Daoy (cell line): ENCODE measurements around the gene TIGD7. TPM values are rescaled to one million over a fixed set of nuclear protein-coding genes. Genes with fewer than 3 reads are reported as not detected.
"Not testable (repeated sequence)": the region's sequence is repeated elsewhere in the genome, so short reads cannot be mapped to it uniquely, and the experiment has no call there.

Experiments
- DNase-seq: peaks from one replicate; pipeline ENCODE4 v3.0.0-alpha.2; 2015; ENCODE audit warnings: low read depth
- total RNA-seq: library from RNA; depleted of rRNA; stranded (reverse); fragments of >200 nt; shearing (Covaris generic); gene quantifications from 2 replicates; pipeline ENCODE4 v1.2.3, GENCODE V29; 2014

Gene TIGD7
- total RNA-seq, 1 experiment from 2014 or later: 3.5 TPM

DNA sequence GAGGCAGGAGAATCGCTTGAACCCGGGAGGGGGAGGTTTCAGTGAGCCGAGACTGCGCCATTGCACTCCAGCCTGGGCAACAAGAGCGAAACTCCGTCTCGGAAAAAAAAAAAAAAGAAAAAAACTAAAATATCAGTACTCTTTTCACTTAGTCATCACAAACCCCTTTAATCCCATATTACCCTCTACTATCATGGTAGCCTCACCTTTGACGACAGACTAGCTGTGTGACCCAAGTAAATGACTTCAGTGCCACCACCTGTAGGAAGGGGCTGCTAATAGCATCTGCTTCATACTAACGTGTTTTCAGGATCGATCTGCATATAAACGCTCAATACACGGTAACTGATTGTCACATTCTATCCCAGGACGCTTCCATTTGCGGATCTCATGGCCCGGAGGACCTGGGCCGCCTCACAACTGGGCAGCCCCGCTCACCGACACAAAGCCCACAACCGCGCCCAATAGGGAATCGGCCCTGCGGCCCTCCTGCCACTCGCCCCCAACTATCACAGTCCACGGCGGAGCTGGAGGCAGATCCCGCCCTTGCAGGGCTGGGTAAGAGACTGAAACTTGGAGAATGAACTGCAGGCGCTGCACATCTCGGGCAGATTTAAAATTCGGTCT lies 23.0 kb downstream of the TIGD7 start:
- DNase-seq: peak; percentile 80

DNA sequence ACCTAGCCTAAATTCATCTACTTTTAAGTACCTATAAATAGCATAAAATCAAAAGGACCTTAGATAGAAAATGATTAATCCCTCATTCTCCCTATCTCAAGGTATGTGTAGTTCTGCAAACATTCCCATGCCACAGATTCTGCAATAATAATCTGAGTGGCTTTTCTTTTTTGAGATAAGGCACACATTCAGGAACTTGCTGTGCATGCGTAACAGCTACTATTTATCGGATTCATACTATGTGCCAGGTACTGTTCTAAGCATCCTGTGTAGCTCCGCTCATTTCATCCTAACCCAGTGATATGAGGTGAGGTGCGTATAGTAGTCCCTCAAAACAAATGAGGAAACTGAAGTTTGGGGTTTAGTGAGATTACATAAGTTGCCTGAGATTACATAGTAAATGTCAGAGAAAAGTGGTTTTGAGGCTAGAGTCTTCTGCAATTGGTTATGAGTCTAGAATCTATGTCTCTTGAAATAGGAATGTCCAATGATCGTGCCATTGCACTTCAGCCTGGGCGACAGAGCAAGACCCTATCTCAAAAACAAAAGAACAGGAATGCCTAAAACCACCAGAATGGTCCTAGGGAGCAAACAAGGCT lies 23.9 kb downstream of the TIGD7 start:
- DNase-seq: no peak

DNA sequence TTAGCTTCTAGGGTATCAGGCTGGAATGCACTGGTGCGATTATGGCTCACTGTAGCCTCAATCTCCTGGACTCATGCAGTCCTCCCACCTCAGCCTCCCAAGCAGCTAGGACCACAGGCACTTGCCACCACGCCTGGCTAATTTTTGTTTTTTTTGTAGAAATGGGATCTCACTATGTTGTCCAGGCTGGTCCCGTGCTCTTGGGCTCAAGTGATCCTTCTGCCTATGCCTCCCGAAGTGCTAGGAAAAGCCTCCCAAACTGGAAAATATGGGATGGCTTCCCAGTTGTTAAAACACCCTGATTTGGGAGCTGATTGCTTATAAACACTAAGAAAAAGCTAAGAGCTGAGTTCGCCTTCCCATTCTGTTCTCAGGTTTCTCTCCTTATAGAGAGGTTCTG lies 28.6 kb downstream of the TIGD7 start:
- DNase-seq: no peak

DNA sequence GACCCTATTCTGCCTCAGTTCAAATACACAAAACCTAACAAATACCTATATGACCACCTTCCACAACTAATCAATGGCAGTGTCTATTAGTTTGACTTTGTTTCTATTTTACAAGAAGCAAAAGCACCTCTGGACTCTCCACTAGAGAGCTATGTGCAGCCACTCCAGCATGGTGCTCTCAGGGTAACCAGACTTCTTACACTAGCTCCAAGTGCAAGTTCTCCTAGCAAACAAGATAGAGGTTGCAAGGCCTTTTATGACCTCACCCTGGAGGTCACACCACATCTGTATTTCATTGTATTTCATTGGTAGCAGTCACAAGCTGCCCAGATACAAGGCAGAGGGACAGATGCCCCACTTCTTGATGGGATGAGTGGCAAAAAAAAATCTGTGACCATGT lies 30.3 kb downstream of the TIGD7 start:
- no peak for DNase-seq

DNA sequence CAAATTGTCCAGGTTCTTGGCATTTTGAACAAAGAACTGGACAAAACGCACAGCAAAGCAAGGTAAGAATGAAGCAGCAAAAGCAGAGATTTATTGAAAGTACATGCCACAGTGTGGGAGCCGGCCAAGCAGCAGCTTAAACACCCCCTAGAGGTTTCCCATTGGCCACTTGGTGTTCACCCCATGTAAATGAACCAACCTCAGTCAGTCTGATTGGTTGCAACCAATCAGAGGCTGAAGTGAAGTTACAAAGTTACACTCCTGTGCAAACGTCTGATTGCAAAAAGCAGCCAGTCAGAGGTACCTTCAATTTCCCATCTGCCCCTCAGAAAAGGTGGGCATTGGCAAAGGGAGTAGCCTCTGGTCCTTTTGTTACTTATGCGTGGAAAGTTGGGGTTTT lies 30.7 kb downstream of the TIGD7 start:
- DNase-seq: peak; percentile 23

DNA sequence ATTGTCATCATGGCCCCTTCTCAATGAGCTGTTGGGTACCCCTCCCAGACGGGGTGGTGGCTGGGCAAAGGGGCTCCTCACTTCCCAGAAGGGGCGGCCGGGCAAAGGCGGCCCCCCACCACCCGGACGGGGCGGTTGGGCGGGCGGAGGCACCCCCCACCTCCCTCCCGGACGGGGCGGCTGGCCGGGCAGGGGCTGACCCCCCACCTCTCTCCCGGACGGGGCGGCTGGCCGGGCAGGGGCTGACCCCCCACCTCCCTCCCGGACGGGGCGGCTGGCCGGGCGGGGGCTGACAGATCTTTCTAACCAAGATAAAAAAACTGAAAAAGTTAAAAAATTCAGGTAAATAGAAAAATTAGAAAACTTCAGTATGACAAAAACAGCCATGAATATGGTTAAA lies 33.9 kb downstream of the TIGD7 start:
- not testable (repeated sequence) for DNase-seq

DNA sequence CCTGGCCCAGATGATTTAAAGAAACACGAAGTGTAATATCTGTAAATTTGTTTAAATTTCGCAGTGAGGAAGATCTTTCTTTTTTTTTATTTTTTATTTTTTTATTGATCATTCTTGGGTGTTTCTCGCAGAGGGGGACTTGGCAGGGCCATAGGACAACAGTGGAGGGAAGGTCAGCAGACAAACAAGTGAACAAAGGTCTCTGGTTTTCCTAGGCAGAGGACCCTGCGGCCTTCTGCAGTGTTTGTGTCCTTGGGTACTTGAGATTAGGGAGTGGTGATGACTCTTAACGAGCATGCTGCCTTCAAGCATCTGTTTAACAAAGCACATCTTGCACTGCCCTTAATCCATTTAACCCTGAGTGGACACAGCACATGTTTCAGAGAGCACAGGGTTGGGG lies 34.5 kb downstream of the TIGD7 start:
- not testable (repeated sequence) for DNase-seq

DNA sequence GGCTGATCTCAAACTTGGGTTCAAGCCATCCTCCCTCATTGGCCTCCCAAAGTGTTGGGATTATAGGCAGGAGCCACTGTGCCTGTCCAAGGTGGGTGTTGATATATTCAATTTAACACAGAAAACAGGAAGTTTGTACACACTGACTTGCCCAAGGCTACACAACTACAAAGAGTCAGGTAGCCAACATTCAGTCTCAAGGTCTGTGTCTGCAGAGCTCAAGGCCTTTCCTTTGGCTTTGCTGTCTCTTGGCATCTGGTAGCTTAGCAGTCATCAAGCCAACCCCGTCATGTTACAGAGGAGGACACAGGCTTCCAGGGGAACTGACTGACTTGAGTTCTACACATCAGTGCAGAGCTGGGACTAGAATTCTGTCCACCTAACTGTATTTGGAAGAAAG lies 36.9 kb downstream of the TIGD7 start:
- DNase-seq: no peak

DNA sequence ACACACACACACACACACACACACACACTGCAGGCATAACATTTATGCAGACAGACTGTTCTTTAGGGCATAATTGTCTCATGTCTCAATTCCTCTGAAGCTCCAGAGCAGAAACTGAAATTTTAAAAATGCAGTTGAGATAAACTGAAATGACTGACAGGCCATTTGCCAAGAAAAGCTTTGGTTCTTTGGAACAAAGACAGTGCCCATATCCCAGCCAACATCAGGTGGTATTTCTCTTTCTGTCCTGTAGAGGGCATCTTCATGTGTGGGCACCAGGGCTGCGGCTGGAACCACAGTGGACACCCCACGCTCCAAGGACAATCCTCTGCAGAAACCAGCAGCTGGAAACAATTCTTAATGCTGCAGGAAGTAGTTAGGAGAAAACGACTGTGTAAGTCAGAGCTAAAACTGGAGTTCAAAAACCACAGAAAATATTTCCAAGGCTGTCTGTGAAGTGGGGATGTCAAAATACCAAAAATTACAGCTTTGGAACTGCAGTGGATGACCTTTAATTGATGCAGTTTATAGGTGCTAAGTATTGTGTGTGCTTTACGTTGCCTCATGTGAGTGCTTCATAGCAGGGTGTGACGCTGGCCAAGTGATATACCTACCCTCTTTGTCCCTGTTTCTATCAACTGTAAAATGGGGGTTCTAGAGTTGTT lies 38.2 kb downstream of the TIGD7 start:
- DNase-seq: peak; percentile 29

DNA sequence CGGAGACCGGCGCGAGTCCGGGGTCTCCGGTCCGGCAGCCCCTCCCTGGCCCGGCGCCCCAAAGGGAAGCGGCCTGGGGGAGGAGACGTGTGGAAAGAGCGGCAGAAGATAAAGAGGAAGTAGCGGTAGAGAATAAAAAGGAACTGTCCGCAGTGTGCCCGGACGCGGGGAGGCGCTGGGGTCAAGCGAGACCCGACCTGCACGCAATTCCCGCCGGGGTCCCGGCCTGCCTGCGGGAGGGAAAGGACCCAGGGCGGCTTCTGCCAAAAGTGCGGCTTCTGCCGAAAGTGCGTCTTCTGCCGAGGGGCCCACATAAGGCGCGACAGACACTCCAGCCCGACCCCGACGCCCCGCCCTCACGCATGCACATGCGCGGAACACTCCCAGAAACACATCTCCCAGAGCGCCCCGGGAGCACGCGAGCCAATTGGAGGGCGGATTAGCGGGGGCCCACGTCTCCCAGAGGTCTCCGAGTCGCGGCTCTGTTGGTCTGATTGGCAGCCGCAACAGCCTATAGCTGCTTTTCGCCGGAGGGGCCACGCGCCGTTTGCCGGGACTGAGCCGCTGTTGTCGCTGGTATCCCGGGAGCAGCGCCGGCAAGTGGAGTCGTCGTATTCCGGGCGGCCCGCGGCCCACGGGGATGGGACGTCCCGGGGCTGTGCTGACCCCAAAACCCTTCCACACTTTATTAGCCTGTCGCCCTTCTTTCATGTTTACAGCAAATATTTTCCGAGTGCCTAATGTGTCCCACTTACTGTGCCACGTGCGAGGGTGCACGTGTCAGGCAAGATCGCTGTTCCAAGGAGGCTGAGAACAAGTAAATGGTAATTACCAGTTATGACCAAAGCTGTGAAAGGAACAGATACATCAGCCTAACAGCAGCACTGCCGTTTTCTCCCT lies 40.8 kb downstream of the TIGD7 start:
- DNase-seq: peak; percentile 98

DNA sequence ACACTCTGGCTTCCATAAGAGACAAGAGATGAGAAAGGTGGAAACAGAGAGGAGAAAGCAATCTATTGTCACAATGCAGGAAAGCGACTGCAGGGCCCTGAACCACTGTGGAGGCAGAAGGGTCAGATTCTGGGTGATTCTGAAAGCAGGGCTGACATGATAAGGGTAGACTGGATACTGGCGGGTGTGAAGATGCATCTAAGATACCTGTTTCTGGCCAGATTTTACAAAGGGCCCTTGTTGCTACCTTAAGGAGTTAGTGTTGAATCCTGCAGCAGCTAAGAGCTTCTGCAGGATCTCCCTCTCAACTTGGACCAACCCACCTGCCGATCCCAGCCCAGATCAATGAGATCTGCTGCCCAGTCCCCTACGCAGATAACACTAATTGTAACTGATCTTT lies 42.7 kb downstream of the TIGD7 start:
- DNase-seq: no peak

DNA sequence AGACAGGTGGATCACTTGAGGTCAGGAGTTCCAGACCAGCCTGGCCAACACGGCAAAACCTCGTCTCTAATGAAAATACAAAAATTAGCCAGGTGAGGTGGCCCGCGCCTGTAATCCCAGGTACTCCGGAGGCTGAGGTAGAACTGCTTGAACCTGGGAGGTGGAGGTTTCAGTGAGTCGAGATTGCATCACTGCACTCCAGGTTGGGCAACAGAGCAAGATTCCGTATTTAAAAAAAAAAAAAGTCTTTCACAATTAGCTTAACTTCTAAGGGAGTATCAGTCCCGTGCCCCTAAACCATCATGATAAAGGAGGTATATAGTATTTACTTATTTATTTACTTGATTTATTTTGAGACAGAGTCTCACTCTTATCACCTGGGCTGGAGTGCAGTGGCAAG lies 45.4 kb downstream of the TIGD7 start:
- no peak for DNase-seq

DNA sequence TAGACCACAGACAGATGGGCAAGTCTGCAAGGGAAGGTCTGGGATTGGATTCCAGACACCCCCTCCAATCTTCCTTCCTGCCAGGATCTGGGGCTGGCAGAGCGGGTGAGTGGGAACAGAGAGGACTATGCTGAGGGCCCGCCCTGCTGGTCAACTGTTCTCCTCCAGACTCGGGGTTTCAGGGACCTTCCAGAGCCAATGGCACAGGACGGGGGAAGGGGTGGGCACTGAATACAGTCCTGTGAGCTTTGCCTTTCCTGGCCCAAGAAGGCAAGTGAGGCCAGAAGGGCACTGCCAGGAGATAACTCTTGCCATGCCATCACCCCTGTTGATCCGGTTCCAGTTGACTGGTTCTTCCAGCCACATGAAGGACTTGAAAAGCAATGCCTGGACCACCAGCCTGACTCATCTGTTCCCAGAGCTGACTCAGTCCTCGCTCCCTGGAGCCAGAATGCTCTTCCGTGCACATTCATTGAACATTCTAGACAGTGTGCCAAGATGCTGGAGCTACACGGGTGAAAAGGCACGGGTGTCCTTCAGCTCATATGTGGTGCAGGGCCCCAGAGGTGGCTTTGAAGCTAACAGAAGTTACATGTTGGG lies 48.3 kb downstream of the TIGD7 start:
- DNase-seq: peak; percentile 82

DNA sequence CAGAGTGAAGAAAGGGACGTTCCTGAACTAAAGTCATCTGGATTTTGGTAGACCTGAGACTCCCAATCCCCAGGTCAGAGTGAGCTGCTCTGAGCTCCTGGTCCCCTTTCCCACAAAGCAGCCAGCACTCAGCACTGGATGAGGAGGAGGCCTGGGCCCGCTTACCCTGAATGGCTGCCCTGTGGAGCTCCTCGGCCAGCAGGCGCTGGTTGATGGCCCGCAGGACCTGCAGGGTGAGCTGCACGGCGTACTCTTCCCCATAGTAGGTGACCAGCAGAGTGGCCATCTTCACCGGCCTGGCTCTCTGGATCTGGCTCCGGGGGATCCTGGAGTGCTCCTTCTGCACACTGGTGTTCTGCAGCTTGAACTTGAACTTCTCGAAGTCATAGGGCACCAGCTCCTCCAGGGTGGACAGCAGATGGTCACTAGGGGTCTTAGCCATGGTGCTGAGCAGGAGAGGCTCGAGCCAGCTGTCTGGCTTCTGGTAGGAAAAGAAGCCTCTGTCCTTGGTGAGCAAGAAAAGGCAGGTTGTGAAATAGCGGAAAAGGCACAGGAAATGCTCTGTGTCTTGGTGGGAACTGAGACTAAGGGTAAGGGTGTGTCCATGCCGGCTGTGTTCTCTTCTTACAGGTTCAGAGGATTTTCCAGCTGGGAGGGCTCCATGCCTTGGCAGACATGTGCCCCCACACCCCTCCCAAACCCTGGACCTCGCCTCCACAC lies 48.9 kb downstream of the TIGD7 start, which contains the start of gene MEFV:
Gene MEFV, minus strand, starts transcription at position 488 of the 720 bp plus-strand sequence. Its CDS starts 46 bp downstream, at position 442.
- DNase-seq: peak; percentile 49

DNA sequence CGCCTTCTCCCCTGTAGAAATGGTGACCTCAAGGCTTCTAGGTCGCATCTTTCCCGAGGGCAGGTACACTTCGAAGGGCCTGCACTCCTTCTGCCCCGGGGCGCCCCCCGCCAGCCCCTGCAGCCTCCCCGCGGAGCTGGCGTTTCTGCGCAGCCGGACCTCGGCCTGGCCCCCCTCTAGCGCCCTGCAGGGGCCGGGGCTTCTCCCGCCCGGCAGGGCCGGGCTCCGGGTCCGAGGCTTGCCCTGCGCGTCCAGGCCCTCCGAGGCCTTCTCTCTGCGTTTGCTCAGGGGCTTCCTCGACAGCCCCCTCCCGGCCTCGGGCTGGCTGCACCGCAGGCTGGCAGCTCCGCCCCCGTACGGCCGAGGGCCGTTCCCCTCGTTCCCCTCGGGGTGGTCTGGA lies 50.9 kb downstream of the TIGD7 start:
- DNase-seq: no peak

DNA sequence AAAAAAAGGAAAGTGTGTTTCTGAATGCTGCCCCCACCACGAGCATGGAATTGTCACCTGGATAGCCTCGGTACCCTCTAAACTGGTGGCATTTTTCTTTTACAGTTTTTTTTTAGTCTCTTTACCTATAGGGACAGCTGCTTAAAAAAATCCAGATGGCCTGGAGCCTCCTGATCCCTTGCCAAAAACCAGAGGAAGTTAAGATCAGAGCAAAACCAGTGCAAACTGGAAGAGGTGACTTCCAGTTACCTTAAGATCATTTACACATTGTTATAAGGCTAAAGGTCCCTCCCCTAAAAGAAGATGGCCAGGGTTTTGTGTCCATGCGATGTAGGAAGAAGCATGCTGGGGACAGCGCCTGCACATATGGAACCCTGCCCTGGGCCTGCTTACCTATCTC lies 52.3 kb downstream of the TIGD7 start:
- no peak for DNase-seq

DNA sequence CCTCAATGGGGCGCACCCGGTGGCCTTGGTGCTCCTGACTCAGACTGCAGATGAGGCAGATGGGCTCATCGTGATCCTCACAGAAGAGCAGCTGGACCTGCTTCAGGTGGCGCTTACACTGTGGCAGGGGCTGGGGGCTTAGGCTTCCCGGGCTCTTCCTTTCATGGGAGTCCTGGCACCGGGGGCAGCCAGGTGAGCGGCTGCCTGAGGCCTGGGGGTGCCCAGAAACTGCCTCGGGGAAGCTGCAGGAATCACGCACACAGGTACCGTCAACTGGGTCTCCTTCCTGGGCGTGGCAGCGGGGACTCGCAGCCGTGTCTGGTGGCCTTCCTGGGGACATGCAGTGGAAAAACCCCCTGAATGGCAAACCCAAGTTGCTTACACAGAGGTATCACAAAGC lies 55.8 kb downstream of the TIGD7 start:
- DNase-seq: no peak

DNA sequence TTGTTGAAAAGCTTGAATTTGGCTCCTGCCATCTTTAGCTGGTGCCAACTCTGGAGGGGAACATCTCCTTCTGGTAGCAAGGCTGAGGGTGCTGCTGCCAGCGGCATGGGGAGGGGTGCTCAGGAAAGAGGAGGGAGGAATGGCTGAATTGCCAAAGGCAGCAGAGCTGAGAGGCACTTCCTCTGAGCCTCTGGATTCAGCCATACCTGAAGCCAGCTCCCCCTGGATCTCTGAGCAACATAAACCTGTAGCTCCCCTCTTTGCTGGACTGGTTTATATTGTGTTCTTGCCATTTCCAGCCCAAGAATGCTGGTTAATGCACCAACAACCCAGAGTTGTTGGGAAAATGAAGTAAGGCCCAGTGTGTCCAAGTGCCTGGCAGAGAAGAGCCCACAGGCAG lies 56.2 kb downstream of the TIGD7 start:
- DNase-seq: no peak
